Activated CD4-positive, alpha-beta T cell treated with anti-CD3 and anti-CD28 coated beads, Interleukin-2, amount 10 ng/mL, durations not matched to agents 24 days and 14 days (primary cell): ENCODE data around the gene SV2C. TPM values are rescaled to one million over a fixed set of nuclear protein-coding genes. Genes with fewer than 3 reads are reported as not detected.

Source experiments
- DNase-seq: peaks from one replicate; pipeline ENCODE4 v3.0.0; 2022
- H3K27ac Mint-ChIP-seq: one replicate; pipeline ENCODE4 v1.8.0; 2022; ENCODE audit warnings: mild to moderate bottlenecking, mixed read lengths
- H3K27me3 Mint-ChIP-seq: one replicate; pipeline ENCODE4 v1.8.0; 2022; ENCODE audit warnings: mixed read lengths
- H3K36me3 Mint-ChIP-seq: one replicate; pipeline ENCODE4 v1.8.0; 2022; ENCODE audit warnings: low read depth, mild to moderate bottlenecking, mixed read lengths
- H3K4me1 Mint-ChIP-seq: one replicate; pipeline ENCODE4 v1.8.0; 2021; ENCODE audit warnings: mixed read lengths
- H3K4me3 Mint-ChIP-seq: one replicate; pipeline ENCODE4 v1.8.0; 2022; ENCODE audit warnings: mild to moderate bottlenecking, moderate library complexity, mixed read lengths
- H3K9me3 Mint-ChIP-seq: one replicate; pipeline ENCODE4 v1.8.0; 2021; ENCODE audit warnings: mixed read lengths
- intact Hi-C: fragments of 100-400 bp; cut with micrococcal nuclease; formaldehyde crosslinking; loops from one replicate; pipeline ENCODE4 v1.15.1; 2023
- total RNA-seq: library from RNA; stranded (reverse); gene quantifications from 2 replicates; pipeline ENCODE4 v1.2.3, GENCODE V29; 2022

SV2C gene
- total RNA-seq, 1 donor from 2014 or later: not detected

DNA sequence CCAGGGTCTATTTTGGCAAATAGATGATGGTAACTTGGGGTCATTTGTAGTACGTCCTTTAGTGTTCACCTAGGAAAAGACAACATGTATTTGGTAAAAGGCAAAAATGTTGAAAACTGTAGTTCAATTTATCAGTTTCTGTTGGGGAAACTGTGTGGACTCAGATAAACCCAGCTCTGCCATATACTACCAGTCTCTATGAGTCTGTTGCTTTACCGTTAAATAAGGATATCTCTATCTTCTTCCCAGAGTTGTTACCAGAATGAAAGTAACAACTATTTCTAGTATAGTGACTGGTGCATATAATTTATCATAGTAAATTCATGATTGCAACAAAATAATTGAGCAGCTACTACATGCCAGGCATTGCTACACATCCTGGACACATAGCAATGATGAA, 316.1 kb downstream of the SV2C start:
- DNase-seq: no peak
- intact Hi-C loops: no loop called here
- no peak overlapping the region for H3K4me3 Mint-ChIP-seq
- H3K27me3 Mint-ChIP-seq: peaks cover 7% of the 10 kb centered on the region
- no peaks in the 10 kb centered on the region for H3K36me3 Mint-ChIP-seq
- H3K9me3 Mint-ChIP-seq: no peaks in the 10 kb centered on the region
- H3K27ac Mint-ChIP-seq: no peak overlapping the region
- H3K4me1 Mint-ChIP-seq: peaks cover 29% of the 10 kb centered on the region

DNA sequence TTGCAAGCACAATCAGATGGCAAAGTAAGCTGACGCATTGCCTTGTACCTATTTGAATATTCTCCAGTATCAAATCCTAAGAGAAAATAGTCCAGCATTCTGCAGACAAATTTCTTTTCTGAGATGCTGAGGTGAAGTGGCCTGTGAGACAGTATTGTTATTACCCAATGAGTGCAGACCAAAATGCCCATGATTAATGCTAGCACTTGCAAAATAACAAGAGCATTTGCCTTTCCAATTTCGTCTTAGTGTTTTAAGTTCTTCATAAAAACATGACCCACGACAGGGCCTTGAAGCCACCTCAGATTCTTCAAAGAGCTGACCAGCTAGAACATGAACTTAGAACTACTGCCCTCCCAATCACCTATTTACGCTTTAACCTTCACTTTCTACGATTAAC, 317.3 kb downstream of the SV2C start:
- Mint-ChIP-seq H3K4me3 (no peak overlapping the region), H3K9me3 (no peaks in the 10 kb centered on the region), H3K4me1 (peaks cover 33% of the 10 kb centered on the region), H3K27me3 (peaks cover 7% of the 10 kb centered on the region), H3K36me3 (peaks cover 2% of the 10 kb centered on the region), H3K27ac (no peak overlapping the region)
- intact Hi-C loops: loop anchor here (5.0 to 10.0 kb wide), 5 partner anchors 68 to 1823 kb away; partner anchors contain the start of genes GFM2 and NSA2
- no peak for DNase-seq

DNA sequence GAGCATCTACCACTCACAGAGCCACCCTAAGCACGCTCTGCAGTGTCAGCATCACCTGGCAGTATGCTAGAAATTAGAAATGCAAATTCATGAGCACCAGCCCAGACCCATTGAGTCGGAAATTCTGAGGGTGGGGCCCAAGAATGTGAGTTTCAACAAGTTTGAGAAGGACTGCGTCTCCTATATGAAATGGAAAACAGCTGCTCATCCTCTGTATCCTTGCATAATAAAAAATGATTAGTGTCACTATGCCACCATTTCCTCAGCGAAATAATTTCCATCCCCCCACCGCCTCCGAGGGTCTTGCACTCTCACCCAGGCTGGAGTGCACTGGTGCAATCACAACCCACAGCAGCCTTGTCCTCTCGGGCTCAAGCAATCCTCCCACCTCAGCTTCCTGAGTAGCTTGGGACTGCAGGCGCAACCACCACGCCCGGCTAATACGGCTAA, 318.6 kb downstream of the SV2C start:
- Mint-ChIP-seq H3K36me3 (peaks cover 6% of the 10 kb centered on the region), H3K4me1 (peaks cover 46% of the 10 kb centered on the region), H3K9me3 (no peaks in the 10 kb centered on the region), H3K4me3 (peak overlapping the region; percentile 95), H3K27ac (peak overlapping the region; percentile 99), H3K27me3 (peaks cover 7% of the 10 kb centered on the region)
- DNase-seq: peak; percentile 71
- intact Hi-C loops: loop anchor here (1.0 to 10.0 kb wide), 10 partner anchors 34 to 1825 kb away; partner anchors contain the start of genes GFM2 and NSA2

DNA sequence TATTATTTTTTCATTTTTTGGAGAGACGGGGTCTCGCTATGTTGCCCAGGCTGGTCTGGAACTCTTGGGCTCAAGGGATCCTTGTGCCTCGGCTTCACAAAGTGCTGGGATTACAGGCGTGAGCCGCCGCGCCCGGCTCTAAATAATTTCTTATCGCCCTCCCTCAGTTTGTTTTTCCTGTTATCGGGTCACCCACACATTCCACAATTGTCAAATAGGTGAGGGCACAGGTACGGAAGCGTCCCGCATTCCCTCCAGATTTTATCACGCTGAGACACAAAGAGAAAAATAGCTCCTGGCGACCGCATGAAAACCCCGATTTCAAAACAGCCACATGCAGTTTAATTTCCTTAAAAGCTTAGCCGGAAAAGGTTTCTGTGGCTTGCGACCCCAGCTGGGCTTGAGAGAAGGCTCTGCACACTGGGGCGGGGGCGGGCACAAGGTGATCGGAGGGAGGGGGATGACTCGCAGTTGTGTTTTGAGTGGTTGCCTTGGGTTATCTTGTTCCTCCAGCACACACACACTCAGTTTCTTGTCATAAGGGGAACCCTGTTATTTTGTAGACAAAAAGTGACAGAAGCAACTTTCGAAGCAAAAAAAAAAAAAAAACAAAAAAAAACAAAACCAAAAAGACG, 319.2 kb downstream of the SV2C start:
- peaks cover 11% of the 10 kb centered on the region for H3K36me3 Mint-ChIP-seq
- peak; percentile 93 for DNase-seq
- intact Hi-C loops: loop anchor here (1.0 to 10.0 kb wide), 10 partner anchors 34 to 1825 kb away; partner anchors contain the start of genes GFM2 and NSA2
- H3K9me3 Mint-ChIP-seq: no peaks in the 10 kb centered on the region
- peak overlapping the region; percentile 99 for H3K27ac Mint-ChIP-seq
- peaks cover 51% of the 10 kb centered on the region for H3K4me1 Mint-ChIP-seq
- peak overlapping the region; percentile 95 for H3K4me3 Mint-ChIP-seq
- H3K27me3 Mint-ChIP-seq: peaks cover 7% of the 10 kb centered on the region

DNA sequence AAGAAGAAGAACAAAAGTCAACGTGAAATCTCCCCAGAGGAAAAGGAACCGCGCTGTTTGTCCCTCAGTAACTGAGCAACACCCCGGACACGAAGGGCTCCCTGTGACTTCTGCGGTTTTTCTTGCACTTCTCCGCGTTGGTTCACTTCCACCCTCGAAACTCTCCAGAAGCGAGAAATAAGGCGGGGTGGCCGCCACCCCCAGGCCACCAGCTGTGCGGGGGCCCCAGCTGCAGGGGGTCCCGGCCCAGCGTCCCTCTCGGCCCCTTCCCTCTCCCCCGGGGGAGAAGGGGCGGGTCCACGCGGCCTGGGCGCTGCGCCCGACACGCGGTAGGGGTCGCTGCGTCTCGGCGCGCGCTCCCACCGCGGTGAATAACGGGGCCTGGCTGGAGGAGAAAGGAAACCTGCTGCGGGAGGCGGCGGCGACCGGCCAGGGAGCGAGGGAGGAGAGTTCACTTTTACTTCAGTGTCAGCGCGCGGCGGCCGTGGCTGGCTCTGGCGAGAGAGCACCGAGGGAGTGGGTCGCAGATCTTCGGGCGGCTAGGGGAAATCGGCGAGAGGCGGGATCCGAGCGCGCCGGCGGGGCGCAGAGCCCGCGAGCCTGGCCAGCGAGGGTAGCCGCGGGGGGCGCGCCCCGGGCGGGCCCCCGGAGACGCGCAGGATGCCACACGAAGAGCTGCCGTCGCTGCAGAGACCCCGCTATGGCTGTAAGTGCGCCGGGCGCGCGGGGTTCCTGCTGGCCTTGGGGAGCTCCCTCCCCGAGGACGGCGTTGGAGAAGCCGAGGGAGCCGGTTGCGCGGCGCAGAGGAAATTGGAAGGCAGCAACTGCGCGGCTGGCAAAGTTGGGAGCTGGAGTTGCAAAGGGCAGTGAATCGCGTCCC, 319.9 kb downstream of the SV2C start, which contains the start of gene IQGAP2:
Gene IQGAP2, plus strand, starts transcription at position 400 of the 880 bp plus-strand sequence. Its CDS starts 261 bp downstream, at position 661.
- no peaks in the 10 kb centered on the region for H3K9me3 Mint-ChIP-seq
- H3K4me1 Mint-ChIP-seq: peaks cover 57% of the 10 kb centered on the region
- peak within 1 kb of the TSS; percentile 95 for H3K4me3 Mint-ChIP-seq
- intact Hi-C loops: loop anchor here (1.0 to 10.0 kb wide), 11 partner anchors 35 to 1826 kb away; partner anchors contain the start of genes GFM2 and NSA2
- H3K27ac Mint-ChIP-seq: peak within 1 kb of the TSS; percentile 99
- DNase-seq: peak; percentile 96
- peaks cover 7% of the 10 kb centered on the region for H3K27me3 Mint-ChIP-seq
- peaks cover 15% of the 10 kb centered on the region for H3K36me3 Mint-ChIP-seq
